H9 (cell line): Measurements from ENCODE around the gene PPFIBP2. TPM values are rescaled to one million over a fixed set of nuclear protein-coding genes. Genes with fewer than 3 reads are reported as not detected.

Source experiments
- DNase-seq: peaks from one replicate; pipeline ENCODE4 v3.0.0-alpha.2; 2017
- H2AFZ ChIP-seq: one replicate; pipeline ENCODE4 v1.6.1; 2013; ENCODE audit warnings: mild to moderate bottlenecking, low read length, control low read depth, moderate library complexity
- H2AK5ac ChIP-seq: 2 replicates; pipeline ENCODE4 v1.6.1; 2013; ENCODE audit warnings: low read length, control low read depth, mixed read lengths; ENCODE audit not compliant: insufficient read length
- H2BK120ac ChIP-seq: one replicate; pipeline ENCODE4 v1.6.1; 2013; ENCODE audit warnings: low read depth, mild to moderate bottlenecking, low read length, control low read depth, inconsistent platforms; ENCODE audit not compliant: poor library complexity, severe bottlenecking
- H2BK12ac ChIP-seq: 2 replicates; pipeline ENCODE4 v1.6.1; 2013; ENCODE audit warnings: low read length, control low read depth, mixed read lengths, low read depth; ENCODE audit not compliant: insufficient read length
- H2BK15ac ChIP-seq: 2 replicates; pipeline ENCODE4 v1.6.1; 2013; ENCODE audit warnings: low read depth, low read length, control low read depth
- H2BK20ac ChIP-seq: one replicate; pipeline ENCODE4 v1.6.1; 2013; ENCODE audit warnings: low read depth, mild to moderate bottlenecking, low read length, control low read depth, inconsistent platforms; ENCODE audit not compliant: poor library complexity, severe bottlenecking
- H2BK5ac ChIP-seq: 2 replicates; pipeline ENCODE4 v1.6.1; 2013; ENCODE audit warnings: low read length, control low read depth, mixed read lengths; ENCODE audit not compliant: insufficient read length
- H3K14ac ChIP-seq: 2 replicates; pipeline ENCODE4 v1.6.1; 2013; ENCODE audit warnings: low read length, control low read depth; ENCODE audit not compliant: insufficient read depth
- H3K18ac ChIP-seq: 2 replicates; pipeline ENCODE4 v1.6.1; 2013; ENCODE audit warnings: low read depth, mild to moderate bottlenecking, mixed read lengths, low read length, control low read depth; ENCODE audit not compliant: insufficient read length
- H3K23ac ChIP-seq: 2 replicates; pipeline ENCODE4 v1.6.1; 2013; ENCODE audit warnings: low read length, control low read depth, mixed read lengths, low read depth; ENCODE audit not compliant: insufficient read length
- H3K23me2 ChIP-seq: 2 replicates; pipeline ENCODE4 v1.6.1; 2013; ENCODE audit warnings: low read depth, mild to moderate bottlenecking, mixed read lengths, low read length, control low read depth; ENCODE audit not compliant: insufficient read length, poor library complexity, severe bottlenecking
- H3K27ac ChIP-seq: 2 replicates; pipeline ENCODE4 v1.5.1; 2013; ENCODE audit warnings: low read length, control low read depth, mixed read lengths, low read depth; ENCODE audit not compliant: insufficient read length
- H3K27me3 ChIP-seq: 2 replicates; pipeline ENCODE4 v1.6.1; 2013; ENCODE audit warnings: low read length, control low read depth, inconsistent platforms; ENCODE audit not compliant: insufficient read depth
- H3K4ac ChIP-seq: 2 replicates; pipeline ENCODE4 v1.6.1; 2013; ENCODE audit warnings: low read depth, mild to moderate bottlenecking, control low read depth, inconsistent platforms, low read length, moderate library complexity
- H3K4me1 ChIP-seq: 2 replicates; pipeline ENCODE4 v1.6.1; 2013; ENCODE audit warnings: low read length, control low read depth, inconsistent platforms; ENCODE audit not compliant: insufficient read depth
- H3K4me2 ChIP-seq: 2 replicates; pipeline ENCODE4 v1.6.1; 2013; ENCODE audit warnings: low read length, control low read depth, mixed read lengths; ENCODE audit not compliant: insufficient read length, insufficient read depth
- H3K56ac ChIP-seq: 2 replicates; pipeline ENCODE4 v1.6.1; 2013; ENCODE audit warnings: low read depth, mild to moderate bottlenecking, mixed read lengths, low read length, control low read depth; ENCODE audit not compliant: insufficient read length
- H3K79me1 ChIP-seq: 2 replicates; pipeline ENCODE4 v1.6.1; 2013; ENCODE audit warnings: low read depth, mild to moderate bottlenecking, moderate library complexity, low read length, control low read depth, inconsistent platforms; ENCODE audit not compliant: insufficient read depth, poor library complexity, severe bottlenecking
- H3K79me2 ChIP-seq: 2 replicates; pipeline ENCODE4 v1.6.1; 2013; ENCODE audit warnings: low read length, control low read depth, inconsistent platforms; ENCODE audit not compliant: insufficient read depth
- H3K9ac ChIP-seq: 2 replicates; pipeline ENCODE4 v1.6.1; 2013; ENCODE audit warnings: low read length, control low read depth, mixed read lengths; ENCODE audit not compliant: insufficient read length; ENCODE audit errors: extremely low read depth
- H3K9me3 ChIP-seq: one replicate; pipeline ENCODE4 v1.6.1; 2013; ENCODE audit warnings: low read depth, low read length, inconsistent platforms; ENCODE audit not compliant: control insufficient read depth
- H3T11ph ChIP-seq: one replicate; pipeline ENCODE4 v1.6.1; 2013; ENCODE audit warnings: mild to moderate bottlenecking, low read length, control low read depth, inconsistent platforms
- H4K20me1 ChIP-seq: one replicate; pipeline ENCODE4 v1.6.1; 2013; ENCODE audit not compliant: control insufficient read depth, insufficient read length, insufficient read depth
- H4K5ac ChIP-seq: 2 replicates; pipeline ENCODE4 v1.6.1; 2013; ENCODE audit warnings: low read depth, mild to moderate bottlenecking, mixed read lengths, low read length, control low read depth; ENCODE audit not compliant: insufficient read length
- H4K8ac ChIP-seq: replicated peaks from 2 replicates; pipeline ENCODE4 v1.6.1; 2013; ENCODE audit warnings: low read length, control low read depth, mixed read lengths, low read depth; ENCODE audit not compliant: insufficient read length
- H4K91ac ChIP-seq: 2 replicates; pipeline ENCODE4 v1.6.1; 2013; ENCODE audit warnings: low read depth, mild to moderate bottlenecking, moderate library complexity, mixed read lengths, low read length, control low read depth; ENCODE audit not compliant: insufficient read length
- H3K27ac Mint-ChIP-seq, 3 experiments: 2 replicates in 2 of 3; 3 replicates in 1 of 3; pipeline ENCODE4 v1.8.0; 2020 to 2021; ENCODE audit warnings: mixed read lengths in 3 of 3, mild to moderate bottlenecking in 1 of 3, moderate library complexity in 1 of 3
- H3K27me3 Mint-ChIP-seq: 2 replicates; pipeline ENCODE4 v1.8.0; 2021; ENCODE audit warnings: low read depth, mild to moderate bottlenecking, moderate library complexity, mixed read lengths
- H3K36me3 Mint-ChIP-seq, 3 experiments: 2 replicates in 2 of 3; 3 replicates in 1 of 3; pipeline ENCODE4 v1.8.0; 2020 to 2021; ENCODE audit warnings: low read depth in 3 of 3, mixed read lengths in 3 of 3; ENCODE audit not compliant: insufficient read depth in 1 of 3
- H3K4me1 Mint-ChIP-seq, 2 experiments: 2 replicates each; pipeline ENCODE4 v1.8.0; 2020; ENCODE audit warnings: mixed read lengths in 2 of 2
- H3K4me3 Mint-ChIP-seq, 2 experiments: 2 replicates in 1 of 2; 3 replicates in 1 of 2; pipeline ENCODE4 v1.8.0; 2020 to 2021; ENCODE audit warnings: mild to moderate bottlenecking in 2 of 2, mixed read lengths in 2 of 2, moderate library complexity in 1 of 2
- H3K9me3 Mint-ChIP-seq, 2 experiments: 2 replicates in 1 of 2; 3 replicates in 1 of 2; pipeline ENCODE4 v1.8.0; 2020; ENCODE audit warnings: mild to moderate bottlenecking in 2 of 2, mixed read lengths in 2 of 2, moderate library complexity in 1 of 2
- WGBS: extraction: QIAGEN DNeasy Blood & Tissue Kit; methylation state at CpG from one replicate; pipeline ENCODE4 v1.1.7; 2013; ENCODE audit warnings: missing lambda C conversion rate, low lambda C conversion rate, mixed read lengths; ENCODE audit not compliant: insufficient read length; ENCODE audit errors: extremely low coverage; 5-methylcytosine and 5-hydroxymethylcytosine counted together
- total RNA-seq: library from RNA; stranded (reverse); gene quantifications from 2 replicates; pipeline ENCODE4 v1.2.1, GENCODE V29; 2021
- TF ChIP-seq, protein P1 (sequence below): fragments of 200-600 bp; sonication (generic); conservative IDR thresholded peaks from 3 replicates; pipeline ENCODE4 v1.8.0; 2021; ENCODE audit warnings: antibody characterized with exemption, mild to moderate bottlenecking

PPFIBP2 gene
- total RNA-seq, 1 experiment from 2014 or later, result 8.3 TPM

- no peak overlapping the region for H3K9ac ChIP-seq
- H3K23ac ChIP-seq, result no peak overlapping the region
- H3K4me1 Mint-ChIP-seq, result peaks cover 21 to 29% of the 10 kb centered on the region in 2 experiments
- H2BK20ac ChIP-seq, result no peak overlapping the region
- no peaks in the 10 kb centered on the region for H3K79me2 ChIP-seq
- no peak overlapping the region for H4K8ac ChIP-seq
- no peaks in the 10 kb centered on the region; a peak in 1 of 5 replicates for H3K9me3 Mint-ChIP-seq
- no peak overlapping the region for H3K56ac ChIP-seq
- no peak overlapping the region for H2AK5ac ChIP-seq
- no peak overlapping the region for H3K4ac ChIP-seq
- H3K9me3 ChIP-seq, result no peaks in the 10 kb centered on the region
- H2BK120ac ChIP-seq, result no peak overlapping the region
- no peak overlapping the region for H3T11ph ChIP-seq
- peaks cover 10% of the 10 kb centered on the region; the same call in 1 of the 2 replicates for H3K4me1 ChIP-seq
- H3K27me3 ChIP-seq, result no peaks in the 10 kb centered on the region
- no peaks in the 10 kb centered on the region for H4K20me1 ChIP-seq
- H3K36me3 Mint-ChIP-seq, result peaks cover 0 to 2% (median 0%) of the 10 kb centered on the region in 3 experiments; a peak in 2 of 7 replicates
- no CpG with 5 or more reads among the region's 3 CpGs for WGBS
- H3K4me3 Mint-ChIP-seq, result no peak overlapping the region; a peak in 1 of 5 replicates
- peak overlapping the region; percentile 76 to 86 (median 78); a peak in 6 of 7 replicates for H3K27ac Mint-ChIP-seq
- TF ChIP-seq, protein P1, sequence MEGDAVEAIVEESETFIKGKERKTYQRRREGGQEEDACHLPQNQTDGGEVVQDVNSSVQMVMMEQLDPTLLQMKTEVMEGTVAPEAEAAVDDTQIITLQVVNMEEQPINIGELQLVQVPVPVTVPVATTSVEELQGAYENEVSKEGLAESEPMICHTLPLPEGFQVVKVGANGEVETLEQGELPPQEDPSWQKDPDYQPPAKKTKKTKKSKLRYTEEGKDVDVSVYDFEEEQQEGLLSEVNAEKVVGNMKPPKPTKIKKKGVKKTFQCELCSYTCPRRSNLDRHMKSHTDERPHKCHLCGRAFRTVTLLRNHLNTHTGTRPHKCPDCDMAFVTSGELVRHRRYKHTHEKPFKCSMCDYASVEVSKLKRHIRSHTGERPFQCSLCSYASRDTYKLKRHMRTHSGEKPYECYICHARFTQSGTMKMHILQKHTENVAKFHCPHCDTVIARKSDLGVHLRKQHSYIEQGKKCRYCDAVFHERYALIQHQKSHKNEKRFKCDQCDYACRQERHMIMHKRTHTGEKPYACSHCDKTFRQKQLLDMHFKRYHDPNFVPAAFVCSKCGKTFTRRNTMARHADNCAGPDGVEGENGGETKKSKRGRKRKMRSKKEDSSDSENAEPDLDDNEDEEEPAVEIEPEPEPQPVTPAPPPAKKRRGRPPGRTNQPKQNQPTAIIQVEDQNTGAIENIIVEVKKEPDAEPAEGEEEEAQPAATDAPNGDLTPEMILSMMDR, result no peak
- no peaks in the 10 kb centered on the region for H3K79me1 ChIP-seq
- no peak overlapping the region for H2BK15ac ChIP-seq
- no peak overlapping the region for H4K5ac ChIP-seq
- no peak overlapping the region for H3K27ac ChIP-seq
- H2AFZ ChIP-seq, result no peak overlapping the region
- H3K23me2 ChIP-seq, result no peaks in the 10 kb centered on the region
- no peaks in the 10 kb centered on the region; the same call in 1 of the 2 replicates for H3K27me3 Mint-ChIP-seq
- H2BK5ac ChIP-seq, result no peak overlapping the region
- H3K18ac ChIP-seq, result no peak overlapping the region
- no peak overlapping the region for H3K4me2 ChIP-seq
- H2BK12ac ChIP-seq, result no peak overlapping the region
- no peak overlapping the region for H4K91ac ChIP-seq
- no peak overlapping the region for H3K14ac ChIP-seq
- no peak for DNase-seq
Measured at GRCh38 chr11:7621090-7621489, 107.3 kb downstream of the PPFIBP2 start.
